HG02642 (cell line): ENCODE measurements around the gene GAL3ST3.

Experiments used
- ATAC-seq: cut with Tn5 transposase; IDR thresholded peaks from one replicate; pipeline ENCODE4 v1.9.1; 2021; ENCODE audit warnings: mild to moderate bottlenecking; ENCODE audit not compliant: unreplicated experiment, poor library complexity

The GAL3ST3 gene

DNA sequence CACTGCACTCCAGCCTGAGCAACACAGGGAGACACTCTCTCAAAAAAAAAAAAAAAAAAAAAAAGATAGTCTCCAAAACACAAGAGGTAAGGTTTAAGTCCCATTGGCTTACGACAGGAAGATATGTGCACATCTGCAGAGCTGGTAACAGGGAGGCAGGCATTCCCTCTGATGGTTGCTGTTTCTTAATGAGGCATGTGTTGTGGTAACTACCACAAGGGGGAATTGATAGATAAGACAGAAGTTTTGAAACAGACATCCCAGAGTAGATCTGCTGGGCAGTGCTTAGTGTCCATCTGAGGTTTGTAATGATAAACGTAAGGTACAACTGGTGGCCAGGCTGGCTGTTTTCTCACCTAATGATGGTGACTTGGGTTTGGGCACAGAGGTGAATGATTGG, 51.7 kb downstream of the GAL3ST3 start:
- ATAC-seq = no peak

- ATAC-seq = no peak
Observed at GRCh38 chr11:65992056-65992455, 56.9 kb downstream of the GAL3ST3 start.
